Thyroid gland (tissue), 4 donors: ENCODE data around the gene ACTR10.

ENCODE experiments used
- POLR2A ChIP-seq, 2 donors: fragments of 450-650 bp; IDR thresholded peaks; one replicate each; pipeline ENCODE4 v1.6.1; 2017; ENCODE audit warnings: antibody characterized with exemption in 2 of 2, mild to moderate bottlenecking in 2 of 2, moderate library complexity in 1 of 2
- TF ChIP-seq, protein P1 (sequence below), 6 experiments: fragments of 200-600 bp in 3 of 6; fragments of 450-650 bp in 3 of 6; sonication (generic) in 3 of 6; IDR thresholded peaks; one replicate each; pipeline ENCODE4 v1.5.1; 2016 to 2019; ENCODE audit warnings: antibody characterized with exemption in 6 of 6, mild to moderate bottlenecking in 2 of 6, inconsistent platforms in 1 of 6, moderate library complexity in 1 of 6

DNA sequence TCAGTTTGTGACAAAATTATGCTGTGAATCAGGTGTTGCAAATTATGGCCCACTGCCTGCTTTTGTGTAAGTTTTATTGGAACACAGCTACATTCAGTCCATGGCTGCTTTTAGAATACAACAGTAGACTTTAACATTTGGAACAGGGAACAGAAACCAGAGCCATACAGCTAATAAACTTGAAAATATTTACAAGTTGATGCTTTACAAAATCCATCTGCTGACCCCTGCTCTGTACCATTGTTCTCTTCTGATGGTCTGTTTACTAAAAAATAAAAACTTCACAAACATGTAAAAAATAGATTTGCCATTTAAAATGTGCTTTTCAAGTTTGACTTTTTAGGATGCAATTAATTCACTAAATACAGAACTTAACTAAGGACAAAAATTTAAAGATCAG, 65.5 kb downstream of the ACTR10 start:
- TF ChIP-seq, protein P1, sequence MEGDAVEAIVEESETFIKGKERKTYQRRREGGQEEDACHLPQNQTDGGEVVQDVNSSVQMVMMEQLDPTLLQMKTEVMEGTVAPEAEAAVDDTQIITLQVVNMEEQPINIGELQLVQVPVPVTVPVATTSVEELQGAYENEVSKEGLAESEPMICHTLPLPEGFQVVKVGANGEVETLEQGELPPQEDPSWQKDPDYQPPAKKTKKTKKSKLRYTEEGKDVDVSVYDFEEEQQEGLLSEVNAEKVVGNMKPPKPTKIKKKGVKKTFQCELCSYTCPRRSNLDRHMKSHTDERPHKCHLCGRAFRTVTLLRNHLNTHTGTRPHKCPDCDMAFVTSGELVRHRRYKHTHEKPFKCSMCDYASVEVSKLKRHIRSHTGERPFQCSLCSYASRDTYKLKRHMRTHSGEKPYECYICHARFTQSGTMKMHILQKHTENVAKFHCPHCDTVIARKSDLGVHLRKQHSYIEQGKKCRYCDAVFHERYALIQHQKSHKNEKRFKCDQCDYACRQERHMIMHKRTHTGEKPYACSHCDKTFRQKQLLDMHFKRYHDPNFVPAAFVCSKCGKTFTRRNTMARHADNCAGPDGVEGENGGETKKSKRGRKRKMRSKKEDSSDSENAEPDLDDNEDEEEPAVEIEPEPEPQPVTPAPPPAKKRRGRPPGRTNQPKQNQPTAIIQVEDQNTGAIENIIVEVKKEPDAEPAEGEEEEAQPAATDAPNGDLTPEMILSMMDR (IDR thresholded peaks at IDR 0.05): no peak
- TF ChIP-seq POLR2A (IDR thresholded peaks at IDR 0.05): no peak
